ENCODE measurements around the gene KCNJ10. TPM values are rescaled to one million over a fixed set of nuclear protein-coding genes. Genes with fewer than 3 reads are reported as not detected.

Gene KCNJ10
- total and polyA plus RNA-seq, 2 experiments from 2014 or later = not detected

- WGBS (ENCODE audit: low lambda C conversion rate, missing lambda C conversion rate) = 6% methylated on average over 18 of the region's 18 CpGs
- Histone ChIP-seq H3K4me3 (peak overlapping the region; percentile 68), H2AFZ (peak overlapping the region; percentile 79), H3K4me2 (peak overlapping the region; percentile 80), H3K36me3 (replicated peaks; ENCODE audit: insufficient read depth, low read depth) (no peaks in the 10 kb centered on the region), H3K79me2 (peaks cover 23% of the 10 kb centered on the region), H3K9me2 (replicated peaks; ENCODE audit: insufficient read depth) (no peaks in the 10 kb centered on the region), H3K27ac (peak overlapping the region; percentile 54), H3K9me3 (ENCODE audit: low read depth) (no peaks in the 10 kb centered on the region), H3K27me3 (peaks cover 6% of the 10 kb centered on the region), H3K4me1 (ENCODE audit: insufficient read depth) (peaks cover 5% of the 10 kb centered on the region), H4K20me1 (ENCODE audit: insufficient read depth, poor library complexity, severe bottlenecking) (no peaks in the 10 kb centered on the region)
- TF ChIP-seq CTCF (IDR thresholded peaks at IDR 0.05; ENCODE audit: poor library complexity) (no peak), EZH2 (IDR thresholded peaks at IDR 0.05; ENCODE audit: borderline replicate concordance) (no peak), EZH2phosphoT487 (IDR thresholded peaks at IDR 0.05; ENCODE audit: low read depth, severe bottlenecking, unreplicated experiment) (no peak)
- DNase-seq (ENCODE audit: low spot score) = no peak
Measured at GRCh38 chr1:160032165-160032820, 37.7 kb downstream of the KCNJ10 start.

DNA sequence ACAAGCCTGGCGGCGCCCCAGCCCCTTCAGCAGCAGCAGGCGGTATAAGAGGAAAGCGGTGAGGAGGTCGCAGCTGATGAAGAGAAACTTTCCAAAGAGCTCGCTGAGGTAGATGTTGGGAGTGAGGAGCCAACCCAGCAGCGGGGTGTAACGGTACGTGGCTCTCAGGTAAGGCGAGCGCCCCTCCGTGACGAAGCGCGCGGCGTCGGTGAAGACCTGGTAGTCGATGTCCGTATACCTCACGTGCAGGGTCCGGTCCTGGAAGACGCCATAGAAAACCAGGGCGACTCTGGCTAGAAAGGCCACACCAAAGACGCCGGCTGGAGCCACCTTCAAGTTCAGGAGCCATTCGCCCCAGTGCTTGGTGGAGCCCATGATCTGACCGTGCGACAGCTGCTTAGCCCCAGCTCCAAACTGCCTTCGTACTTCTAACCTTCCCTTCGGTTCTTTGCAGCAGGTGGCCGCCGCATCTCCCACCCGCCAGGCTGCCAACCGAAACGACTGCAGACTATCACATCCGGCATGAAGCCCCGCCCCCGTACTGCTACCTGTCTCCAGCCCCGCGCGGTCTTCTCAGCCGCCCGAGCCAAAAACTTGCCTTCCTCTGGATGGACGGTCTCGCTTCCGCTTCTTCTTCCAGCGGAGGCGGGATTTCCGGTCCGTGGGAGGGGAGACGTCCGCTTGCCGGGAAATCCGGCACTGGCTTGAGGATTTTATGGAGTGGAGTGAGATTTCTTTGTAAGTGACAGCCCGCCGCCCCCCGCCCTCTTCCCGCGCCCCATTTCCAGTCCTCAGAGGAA, 38.4 kb downstream of the KCNJ10 start, which contains the start of gene PIGM:
PIGM (minus strand) TSS at position 626 of the 800 bp plus-strand sequence; CDS start at position 375, 251 bp downstream.
- H3K79me2 ChIP-seq = peaks cover 23% of the 10 kb centered on the region
- H3K4me2 ChIP-seq = peak within 1 kb of the TSS; percentile 82
- no peaks in the 10 kb centered on the region for H3K9me3 ChIP-seq (ENCODE audit: low read depth)
- H3K36me3 ChIP-seq (replicated peaks; ENCODE audit: insufficient read depth, low read depth) = no peaks in the 10 kb centered on the region
- peak; percentile 96 for DNase-seq (ENCODE audit: low spot score)
- no peaks in the 10 kb centered on the region for H4K20me1 ChIP-seq (ENCODE audit: insufficient read depth, poor library complexity, severe bottlenecking)
- TF ChIP-seq CTCF (IDR thresholded peaks at IDR 0.05; ENCODE audit: poor library complexity) = no peak
- TF ChIP-seq EZH2phosphoT487 (IDR thresholded peaks at IDR 0.05; ENCODE audit: low read depth, severe bottlenecking, unreplicated experiment) = no peak
- no peak for TF ChIP-seq EZH2 (IDR thresholded peaks at IDR 0.05; ENCODE audit: borderline replicate concordance)
- no peaks in the 10 kb centered on the region for H3K9me2 ChIP-seq (replicated peaks; ENCODE audit: insufficient read depth)
- H3K27me3 ChIP-seq = peaks cover 6% of the 10 kb centered on the region
- H3K4me1 ChIP-seq (ENCODE audit: insufficient read depth) = peaks cover 5% of the 10 kb centered on the region
- WGBS (ENCODE audit: low lambda C conversion rate, missing lambda C conversion rate) = 1% methylated on average over 59 of the region's 60 CpGs
- peak within 1 kb of the TSS; percentile 60 for H3K27ac ChIP-seq
- peak within 1 kb of the TSS; percentile 79 for H2AFZ ChIP-seq
- H3K4me3 ChIP-seq = peak within 1 kb of the TSS; percentile 68

DNA sequence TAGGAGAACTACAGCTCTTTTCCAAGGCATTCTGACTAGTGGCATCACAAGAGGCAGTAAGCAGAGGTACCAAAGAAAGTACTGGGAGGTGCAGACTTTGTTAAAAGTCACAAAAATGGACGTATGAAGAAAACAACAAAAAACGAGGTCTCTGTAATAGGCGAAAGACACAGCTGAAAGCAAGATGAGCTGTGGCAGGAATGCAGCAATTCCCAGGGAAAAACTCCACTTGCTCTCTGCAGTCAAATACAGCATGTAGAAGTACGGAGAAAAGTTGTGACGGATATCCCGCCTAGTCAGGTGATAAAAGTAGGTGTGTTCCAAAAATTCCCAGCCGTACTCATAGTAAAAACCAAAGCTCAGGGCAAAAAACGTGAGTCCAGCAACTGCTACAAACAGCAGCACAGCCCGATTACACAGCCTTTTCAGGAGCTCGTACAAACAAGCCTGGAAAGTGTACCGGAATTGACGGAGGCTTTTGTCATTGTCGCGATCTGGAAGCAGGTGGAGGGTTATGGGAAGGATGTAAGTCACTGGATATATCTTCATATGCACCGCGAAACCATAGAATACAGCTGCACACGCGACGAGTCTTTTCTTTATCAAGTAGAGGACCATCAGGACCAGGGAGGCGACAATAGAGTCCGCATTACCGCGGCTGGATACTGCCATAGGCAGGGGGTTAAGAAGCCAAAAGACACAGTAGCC, 39.1 kb downstream of the KCNJ10 start:
- 6% methylated on average over 23 of the region's 23 CpGs for WGBS (ENCODE audit: low lambda C conversion rate, missing lambda C conversion rate)
- Histone ChIP-seq H3K9me2 (replicated peaks; ENCODE audit: insufficient read depth) (no peaks in the 10 kb centered on the region), H2AFZ (peak overlapping the region; percentile 62), H3K79me2 (peaks cover 23% of the 10 kb centered on the region), H3K4me1 (ENCODE audit: insufficient read depth) (peaks cover 5% of the 10 kb centered on the region), H3K27ac (peak overlapping the region; percentile 60), H4K20me1 (ENCODE audit: insufficient read depth, poor library complexity, severe bottlenecking) (no peaks in the 10 kb centered on the region), H3K27me3 (peaks cover 6% of the 10 kb centered on the region), H3K9me3 (ENCODE audit: low read depth) (no peaks in the 10 kb centered on the region), H3K4me2 (peak overlapping the region; percentile 82), H3K36me3 (replicated peaks; ENCODE audit: insufficient read depth, low read depth) (no peaks in the 10 kb centered on the region), H3K4me3 (peak overlapping the region; percentile 68)
- peak; percentile 16 for DNase-seq (ENCODE audit: low spot score)
- TF ChIP-seq EZH2phosphoT487 (IDR thresholded peaks at IDR 0.05; ENCODE audit: low read depth, severe bottlenecking, unreplicated experiment) (no peak), EZH2 (IDR thresholded peaks at IDR 0.05; ENCODE audit: borderline replicate concordance) (no peak), CTCF (IDR thresholded peaks at IDR 0.05; ENCODE audit: poor library complexity) (no peak)
